H1 (cell line): ENCODE data around the gene CEP83. TPM values are rescaled to one million over a fixed set of nuclear protein-coding genes. Genes with fewer than 3 reads are reported as not detected.

ENCODE experiments used
- CTCF ChIA-PET: fragments of 300-600 bp; sonication (Branson Sonifier 250); formaldehyde crosslinking; loops from one replicate; lab custom pipeline; 2021; ENCODE audit not compliant: partially characterized antibody; lab: Charles Lee
- POLR2A ChIA-PET: fragments of 300-600 bp; sonication (Branson Sonifier 250); formaldehyde crosslinking; loops from one replicate; lab custom pipeline; 2021; ENCODE audit warnings: inconsistent platforms; ENCODE audit not compliant: partially characterized antibody; lab: Charles Lee
- DNase-seq, 2 experiments: peaks; one replicate each; pipeline versions ENCODE4 v3.0.0 to v3.0.0-alpha.2; 2010 to 2022; ENCODE audit warnings: low spot score in 2 of 2, low read depth in 1 of 2, mixed read lengths in 1 of 2
- FAIRE-seq: peaks from 2 replicates; lab custom pipeline; 2011; peaks lifted over from hg19 to GRCh38; lab: Jason Lieb, UNC
- H2AFZ ChIP-seq: 2 replicates; pipeline ENCODE4 v1.8.1; 2012; ENCODE audit warnings: low read length, inconsistent platforms
- H2AK5ac ChIP-seq: 2 replicates; pipeline ENCODE4 v1.6.1; 2013; ENCODE audit warnings: low read depth, low read length
- H2BK120ac ChIP-seq: replicated peaks from 2 replicates; pipeline ENCODE3; 2013; ENCODE audit warnings: low read depth, low read length, inconsistent platforms
- H2BK12ac ChIP-seq: 2 replicates; pipeline ENCODE4 v1.6.1; 2013; ENCODE audit warnings: low read depth, low read length
- H2BK15ac ChIP-seq: 2 replicates; pipeline ENCODE4 v1.6.1; 2013; ENCODE audit warnings: low read length
- H2BK20ac ChIP-seq: 2 replicates; pipeline ENCODE4 v1.6.1; 2013; ENCODE audit warnings: low read length
- H2BK5ac ChIP-seq: 2 replicates; pipeline ENCODE4 v1.6.1; 2013; ENCODE audit warnings: low read depth, low read length
- H3K14ac ChIP-seq: 2 replicates; pipeline ENCODE4 v1.6.1; 2013; ENCODE audit warnings: inconsistent platforms; ENCODE audit not compliant: insufficient read length
- H3K18ac ChIP-seq: 2 replicates; pipeline ENCODE4 v1.6.1; 2013; ENCODE audit warnings: low read length; ENCODE audit errors: extremely low read depth
- H3K23ac ChIP-seq: 2 replicates; pipeline ENCODE4 v1.6.1; 2013; ENCODE audit warnings: inconsistent platforms; ENCODE audit not compliant: insufficient read length
- H3K23me2 ChIP-seq: 2 replicates; pipeline ENCODE4 v1.6.1; 2013; ENCODE audit warnings: low read depth, low read length
- H3K27ac ChIP-seq: 2 replicates; pipeline ENCODE4 v1.6.1; 2011; ENCODE audit warnings: low read depth, low read length, inconsistent platforms
- H3K27me3 ChIP-seq, 4 experiments: replicated peaks in 1 of 4; 1 replicate in 1 of 4; 2 replicates in 3 of 4; pipeline versions ENCODE4 v1.6.1 to v1.8.1; 2011 to 2013; ENCODE audit warnings: low read length in 3 of 4, mild to moderate bottlenecking in 3 of 4, inconsistent platforms in 2 of 4, mixed read lengths in 2 of 4, moderate library complexity in 1 of 4; ENCODE audit not compliant: control insufficient read depth in 3 of 4, insufficient read depth in 3 of 4; ENCODE audit errors: extremely low read depth in 1 of 4
- H3K36me3 ChIP-seq, 4 experiments: 2 replicates each; pipeline versions ENCODE4 v1.6.1 to v1.8.1; 2011 to 2013; ENCODE audit warnings: mild to moderate bottlenecking in 4 of 4, low read length in 3 of 4, moderate library complexity in 2 of 4, control low read depth in 1 of 4, inconsistent platforms in 1 of 4; ENCODE audit not compliant: insufficient read depth in 4 of 4, control insufficient read depth in 2 of 4
- H3K4ac ChIP-seq: replicated peaks from 2 replicates; pipeline ENCODE3; 2013; ENCODE audit warnings: low read length, low read depth, mixed read lengths, inconsistent platforms; ENCODE audit not compliant: insufficient read length
- H3K4me1 ChIP-seq, 4 experiments: replicated peaks in 1 of 4; 1 replicate in 1 of 4; 2 replicates in 3 of 4; pipeline versions ENCODE4 v1.6.1 to v1.8.1; 2011 to 2013; ENCODE audit warnings: low read length in 3 of 4, inconsistent platforms in 2 of 4, mixed read lengths in 1 of 4; ENCODE audit not compliant: insufficient read depth in 4 of 4, control insufficient read depth in 3 of 4
- H3K4me2 ChIP-seq, 2 experiments: 2 replicates each; pipeline versions ENCODE4 v1.6.1 to v1.8.1; 2011 to 2013; ENCODE audit warnings: low read depth in 2 of 2, low read length in 2 of 2, control low read depth in 1 of 2, inconsistent platforms in 1 of 2, mild to moderate bottlenecking in 1 of 2; ENCODE audit not compliant: insufficient read depth in 1 of 2
- H3K4me3 ChIP-seq, 4 experiments: fragments of 200-600, 300-600 bp in 1 of 4; sonication (generic), shearing (Covaris generic), sonication (Bioruptor Twin) in 1 of 4; 2 replicates each; pipeline versions ENCODE4 v1.5.1 to v1.8.1; 2011 to 2016; ENCODE audit warnings: low read length in 4 of 4, low read depth in 3 of 4, control low read depth in 2 of 4, inconsistent platforms in 2 of 4, mild to moderate bottlenecking in 2 of 4, mixed read lengths in 1 of 4, moderate library complexity in 1 of 4; ENCODE audit not compliant: insufficient read depth in 2 of 4; ENCODE audit errors: extremely low read depth in 1 of 4
- H3K56ac ChIP-seq: replicated peaks from 2 replicates; pipeline ENCODE3; 2013; ENCODE audit warnings: low read depth, mild to moderate bottlenecking, mixed read lengths, low read length, inconsistent platforms; ENCODE audit not compliant: insufficient read length
- H3K79me1 ChIP-seq: 2 replicates; pipeline ENCODE4 v1.6.1; 2013; ENCODE audit warnings: low read depth, low read length, control low read depth
- H3K79me2 ChIP-seq, 2 experiments: 2 replicates each; pipeline versions ENCODE4 v1.6.1 to v1.8.1; 2012 to 2013; ENCODE audit warnings: low read length in 2 of 2, mild to moderate bottlenecking in 2 of 2, inconsistent platforms in 1 of 2; ENCODE audit not compliant: insufficient read depth in 2 of 2, control insufficient read depth in 1 of 2
- H3K9ac ChIP-seq, 4 experiments: replicated peaks in 1 of 4; 1 replicate in 1 of 4; 2 replicates in 3 of 4; pipeline versions ENCODE4 v1.6.1 to v1.8.1; 2011 to 2013; ENCODE audit warnings: low read depth in 3 of 4, low read length in 3 of 4, control low read depth in 2 of 4, mild to moderate bottlenecking in 2 of 4, moderate library complexity in 2 of 4, inconsistent platforms in 1 of 4; ENCODE audit errors: extremely low read depth in 1 of 4
- H3K9me3 ChIP-seq, 2 experiments: 2 replicates each; pipeline versions ENCODE4 v1.6.1 to v1.8.1; 2012 to 2013; ENCODE audit warnings: mild to moderate bottlenecking in 2 of 2, moderate library complexity in 2 of 2, control low read depth in 1 of 2, inconsistent platforms in 1 of 2, low read depth in 1 of 2, low read length in 1 of 2, mixed read lengths in 1 of 2; ENCODE audit not compliant: insufficient read depth in 2 of 2
- H4K20me1 ChIP-seq, 2 experiments: replicated peaks in 1 of 2; 2 replicates each; pipeline versions ENCODE3 to v1.8.1; 2011 to 2013; ENCODE audit warnings: inconsistent platforms in 2 of 2, low read length in 2 of 2, mild to moderate bottlenecking in 1 of 2; ENCODE audit not compliant: insufficient read depth in 2 of 2, control insufficient read depth in 1 of 2
- H4K5ac ChIP-seq: 2 replicates; pipeline ENCODE4 v1.6.1; 2013; ENCODE audit warnings: low read length, low read depth, mixed read lengths, inconsistent platforms; ENCODE audit not compliant: insufficient read length
- H4K8ac ChIP-seq: 2 replicates; pipeline ENCODE4 v1.8.0; 2013; ENCODE audit warnings: mild to moderate bottlenecking, moderate library complexity, low read length, inconsistent platforms; ENCODE audit not compliant: insufficient read depth; ENCODE audit errors: extremely low read depth
- H4K91ac ChIP-seq: replicated peaks from 2 replicates; pipeline ENCODE3; 2013; ENCODE audit warnings: low read length, mixed read lengths, inconsistent platforms; ENCODE audit not compliant: insufficient read length
- BRCA1 ChIP-seq: IDR thresholded peaks from 2 replicates; pipeline ENCODE4 v1.6.1; 2012; ENCODE audit warnings: low read depth, low read length, improper control_type of control experiment
- EZH2 ChIP-seq: fragments of 200-600 bp; sonication (generic); IDR thresholded peaks from 2 replicates; pipeline ENCODE4 v1.7.1; 2012; ENCODE audit warnings: low read depth, mild to moderate bottlenecking, moderate library complexity, low read length, inconsistent platforms; ENCODE audit not compliant: severe bottlenecking
- HDAC2 ChIP-seq, 2 experiments: fragments of 300-600 bp in 1 of 2; sonication (generic) in 1 of 2; IDR thresholded peaks; 2 replicates each; pipeline ENCODE4 v1.6.1; 2011 to 2012; ENCODE audit warnings: low read depth in 2 of 2, low read length in 2 of 2, mild to moderate bottlenecking in 2 of 2, moderate library complexity in 2 of 2, borderline replicate concordance in 1 of 2, inconsistent platforms in 1 of 2
- JUN ChIP-seq: IDR thresholded peaks from 2 replicates; pipeline ENCODE4 v1.6.1; 2011; ENCODE audit warnings: low read depth, mild to moderate bottlenecking, improper control_type of control experiment, low read length
- KDM4A ChIP-seq: IDR thresholded peaks from one replicate; pipeline ENCODE4 v1.7.1; 2012; ENCODE audit warnings: low read depth, mild to moderate bottlenecking, moderate library complexity, low read length, inconsistent platforms; ENCODE audit not compliant: severe bottlenecking
- PHF8 ChIP-seq: fragments of 200-600 bp; sonication (generic); conservative IDR thresholded peaks from 2 replicates; pipeline ENCODE4 v1.7.1; 2012; ENCODE audit warnings: low read depth, mild to moderate bottlenecking, inconsistent platforms, low read length, moderate library complexity
- POLR2AphosphoS5 ChIP-seq: IDR thresholded peaks from 2 replicates; pipeline ENCODE4 v1.6.1; 2011; ENCODE audit warnings: low read depth, low read length
- RXRA ChIP-seq: IDR thresholded peaks from 2 replicates; pipeline ENCODE4 v1.6.1; 2011; ENCODE audit warnings: low read depth, mild to moderate bottlenecking, low read length, moderate library complexity; ENCODE audit not compliant: insufficient read depth
- SIX5 ChIP-seq: IDR thresholded peaks from 2 replicates; pipeline ENCODE4 v1.6.1; 2011; ENCODE audit warnings: mild to moderate bottlenecking, low read depth, low read length
- SP2 ChIP-seq: IDR thresholded peaks from 2 replicates; pipeline ENCODE4 v1.6.1; 2012; ENCODE audit warnings: mild to moderate bottlenecking, low read length, inconsistent platforms
- SP4 ChIP-seq: IDR thresholded peaks from 2 replicates; pipeline ENCODE4 v1.6.1; 2012; ENCODE audit warnings: low read length, inconsistent platforms
- SUZ12 ChIP-seq: fragments of 200-600 bp; sonication (generic); IDR thresholded peaks from 2 replicates; pipeline ENCODE4 v1.6.1; 2012; ENCODE audit warnings: mild to moderate bottlenecking, inconsistent platforms, low read length, moderate library complexity, mixed read lengths
- TAF1 ChIP-seq: IDR thresholded peaks from 2 replicates; pipeline ENCODE4 v1.6.1; 2011; ENCODE audit warnings: mild to moderate bottlenecking, low read depth, low read length
- TEAD4 ChIP-seq: IDR thresholded peaks from 2 replicates; pipeline ENCODE4 v1.6.1; 2012; ENCODE audit warnings: low read depth, low read length, inconsistent platforms, mixed read lengths
- WGBS, 2 experiments: shearing (Covaris generic) in 1 of 2; methylation state at CpG; one replicate each; pipeline versions ENCODE4 v1.1.6 to v1.1.7; 2013 to 2015; ENCODE audit warnings: low lambda C conversion rate in 2 of 2, mixed read lengths in 2 of 2, inconsistent platforms in 1 of 2, low coverage in 1 of 2, missing lambda C conversion rate in 1 of 2; ENCODE audit not compliant: insufficient replicate concordance in 2 of 2, insufficient coverage in 1 of 2, insufficient read length in 1 of 2; ENCODE audit errors: extremely low coverage in 1 of 2, missing lambda C conversion rate in 1 of 2; 5-methylcytosine and 5-hydroxymethylcytosine counted together
- polyA plus RNA-seq, 7 experiments: library from polyadenylated mRNA; depleted of rRNA in 3 of 7; stranded (reverse) in 5 of 7; unstranded in 2 of 7; fragments of >200 nt in 5 of 7; fragments of 200-250 nt in 2 of 7; gene quantifications; 1 replicate in 5 of 7; 2 replicates in 1 of 7; 4 replicates in 1 of 7; pipeline versions ENCODE4 v1.2.1 to v1.2.3, GENCODE V29; 2011 to 2013; ENCODE audit warnings: missing spikeins in 2 of 7, mixed read lengths in 2 of 7
- total RNA-seq: library from RNA; stranded (reverse); fragmentation: NEBNext Ultra II Directional; extraction: Animal tissue kit (Norgen Biotek cat#: 25700); gene quantifications from 2 replicates; pipeline ENCODE4 v1.2.1, GENCODE V29; 2021

CEP83 gene
- total and polyA plus RNA-seq, 2 of the 8 experiments (the other 6 are each of a cell fraction or from before 2014, with no cell fraction given) = 6.0 to 25.8 TPM

- Histone ChIP-seq H3K79me1 (no peaks in the 10 kb centered on the region), H3K9ac (no peak overlapping the region), H4K20me1 (no peaks in the 10 kb centered on the region), H3K23ac (no peak overlapping the region), H3K36me3 (no peaks in the 10 kb centered on the region), H3K56ac (no peak overlapping the region), H3K4me1 (no peaks in the 10 kb centered on the region), H3K4me2 (no peak overlapping the region), H2BK15ac (no peak overlapping the region), H4K8ac (no peak overlapping the region), H2AFZ (no peak overlapping the region), H2BK5ac (no peak overlapping the region), H3K18ac (no peak overlapping the region), H2BK20ac (no peak overlapping the region), H4K91ac (no peak overlapping the region), H3K79me2 (no peaks in the 10 kb centered on the region), H3K23me2 (no peaks in the 10 kb centered on the region), H2AK5ac (no peak overlapping the region), H4K5ac (no peak overlapping the region), H3K4ac (no peak overlapping the region), H2BK12ac (no peak overlapping the region), H2BK120ac (no peak overlapping the region), H3K4me3 (no peak overlapping the region), H3K9me3 (peaks cover 11% of the 10 kb centered on the region in 2 experiments), H3K14ac (no peak overlapping the region), H3K27me3 (no peaks in the 10 kb centered on the region), H3K27ac (no peak overlapping the region)
- 93% methylated on average over 4 of the region's 4 CpGs; no CpG with 5 or more reads in 1 of the 2 experiments for WGBS, 2 experiments
- FAIRE-seq (no peak), DNase-seq (no peak)
- POLR2A ChIA-PET = no interaction called here
- TF ChIP-seq EZH2 (no peak), KDM4A (no peak), HDAC2 (IDR thresholded peaks at IDR 0.05; ENCODE audit: borderline replicate concordance in 1 of 2, low read depth in 2 of 2, low read length in 2 of 2) (no peak), BRCA1 (no peak), SUZ12 (no peak), TAF1 (no peak), PHF8 (no peak), SIX5 (no peak), SP2 (no peak), SP4 (no peak), TEAD4 (no peak), POLR2AphosphoS5 (no peak), RXRA (no peak), JUN (no peak)
- CTCF ChIA-PET = no interaction called here
Observed at GRCh38 chr12:94495445-94496115, 35.9 kb upstream of the CEP83 start.
